ENCODE results near the gene BSDC1. TPM values are rescaled to one million over a fixed set of nuclear protein-coding genes. Genes with fewer than 3 reads are reported as not detected.

The BSDC1 gene
- total and polyA plus RNA-seq, 2 experiments from 2014 or later: 22.7 to 50.7 TPM

GRCh38 chr1:32341971-32342370 lies 52.3 kb downstream of the BSDC1 start (continued):
- TF ChIP-seq CREB1 (CRISPR knock-in tag; IDR thresholded peaks at IDR 0.05; ENCODE audit: low read depth): no peak

GRCh38 chr1:32341186-32341757 lies 53.0 kb downstream of the BSDC1 start:
- no peak overlapping the region for H3K27ac Mint-ChIP-seq
- H3K27ac ChIP-seq (ENCODE audit: low read depth): no peak overlapping the region
- no peak overlapping the region for H2AFZ ChIP-seq
- H4K20me1 ChIP-seq (replicated peaks; ENCODE audit: insufficient read depth): no peaks in the 10 kb centered on the region
- H3K36me3 ChIP-seq (ENCODE audit: insufficient read depth): no peaks in the 10 kb centered on the region
- H3K9me3 Mint-ChIP-seq: no peaks in the 10 kb centered on the region
- no peaks in the 10 kb centered on the region for H3F3A ChIP-seq (replicated peaks; ENCODE audit: low read depth)
- peak; percentile 13; the same call in 2 of the 3 replicates for ATAC-seq
- H3K79me2 ChIP-seq (replicated peaks; ENCODE audit: insufficient read depth): no peaks in the 10 kb centered on the region
- DNase-seq (ENCODE audit: low spot score): no peak
- no peaks in the 10 kb centered on the region for H3K9me2 ChIP-seq (ENCODE audit: insufficient read depth)
- no peak overlapping the region for H3K4me3 ChIP-seq
- peaks cover 8% of the 10 kb centered on the region; the same call in 1 of the 2 replicates for H3K4me1 ChIP-seq (ENCODE audit: insufficient read depth)
- H3K4me3 Mint-ChIP-seq: no peak overlapping the region
- peaks cover 24% of the 10 kb centered on the region for H3K27me3 Mint-ChIP-seq (ENCODE audit: insufficient read depth, low read depth, poor library complexity)
- H3K36me3 Mint-ChIP-seq (ENCODE audit: low read depth): no peaks in the 10 kb centered on the region; the same call in 2 of the 3 replicates
- no peak overlapping the region for H3K4me2 ChIP-seq
- TF ChIP-seq CTCF (conservative IDR thresholded peaks at IDR 0.05; ENCODE audit: low read depth in 2 of 2): no peak
- no peak for TF ChIP-seq EZH2 (IDR thresholded peaks at IDR 0.05; ENCODE audit: low read depth, unreplicated experiment)
- no peak for TF ChIP-seq JUNB (IDR thresholded peaks at IDR 0.05; ENCODE audit: unreplicated experiment)
- TF ChIP-seq STAT1 (IDR thresholded peaks at IDR 0.05; ENCODE audit: unreplicated experiment): no peak
- TF ChIP-seq CREB1 (CRISPR knock-in tag; IDR thresholded peaks at IDR 0.05; ENCODE audit: low read depth): no peak
- no peak for TF ChIP-seq REST (IDR thresholded peaks at IDR 0.05; ENCODE audit: unreplicated experiment)
- TF ChIP-seq EZH2phosphoT487 (IDR thresholded peaks at IDR 0.05; ENCODE audit: unreplicated experiment): no peak
- no peak for TF ChIP-seq POLR2AphosphoS5 (IDR thresholded peaks at IDR 0.05; ENCODE audit: low read depth)
- TF ChIP-seq ZNF331 (CRISPR knock-in tag; IDR thresholded peaks at IDR 0.05; ENCODE audit: low read depth): no peak
- no peak for TF ChIP-seq NANOG (IDR thresholded peaks at IDR 0.05; ENCODE audit: borderline replicate concordance)
- no peak for TF ChIP-seq ZNF114 (CRISPR knock-in tag; IDR thresholded peaks at IDR 0.05)
- TF ChIP-seq ETS1 (IDR thresholded peaks at IDR 0.05): no peak
- no peak for TF ChIP-seq ZNF462 (CRISPR knock-in tag; IDR thresholded peaks at IDR 0.05)
- peaks cover 7% of the 10 kb centered on the region; the same call in 1 of the 2 replicates for H3K27me3 ChIP-seq (ENCODE audit: insufficient read depth)
- peaks cover 21% of the 10 kb centered on the region for H3K4me1 Mint-ChIP-seq

Measured in GM23338 (cell line).